HepG2 (cell line): ENCODE measurements around the gene MOB3C.

Experiments used
- CTCF ChIP-seq: sonication (generic); formaldehyde crosslinking; IDR thresholded peaks from 2 replicates; pipeline ENCODE4 v1.5.0; 2020; ENCODE audit warnings: mild to moderate bottlenecking, missing genetic modification reagents, moderate library complexity
- DRAP1 ChIP-seq: IDR thresholded peaks from 2 replicates; pipeline ENCODE4 v1.6.1; 2016; ENCODE audit warnings: missing genetic modification reagents, missing compliant biosample characterization
- SMARCC2 ChIP-seq: fragments of 450-650 bp; IDR thresholded peaks from 2 replicates; pipeline ENCODE4 v1.6.1; 2017; ENCODE audit warnings: antibody characterized with exemption, mild to moderate bottlenecking

- TF ChIP-seq SMARCC2 (no peak), DRAP1 (CRISPR knock-in tag) (no peak), CTCF (no peak)
These were observed 643 bp upstream of the MOB3C start for GRCh38 chr1:46617108-46617800.
